Stimulated activated effector memory CD8-positive, alpha-beta T cell treated with anti-CD3 and anti-CD28 coated beads, Interleukin-12 subunit alpha, Interleukin-12 subunit beta, amount 100 ng/mL, for 72 hours (primary cell): ENCODE results near the gene USP9Y.

Experiments
- ATAC-seq: fragments of 150-1000 bp; cut with Tn5 transposase; 2 replicates; pipeline ENCODE4 v1.10.0; 2021
- DNase-seq, 2 donors: peaks; one replicate each; pipeline ENCODE4 v3.0.0; 2021 to 2022; ENCODE audit warnings: low spot score in 2 of 2
- H3K27ac Mint-ChIP-seq: one replicate; pipeline ENCODE4 v1.8.0; 2022; ENCODE audit warnings: mild to moderate bottlenecking, mixed read lengths
- H3K36me3 Mint-ChIP-seq: one replicate; pipeline ENCODE4 v1.8.0; 2022; ENCODE audit warnings: mild to moderate bottlenecking, mixed read lengths
- H3K4me1 Mint-ChIP-seq: one replicate; pipeline ENCODE4 v1.8.0; 2022; ENCODE audit warnings: mixed read lengths
- H3K4me3 Mint-ChIP-seq: one replicate; pipeline ENCODE4 v1.8.0; 2022; ENCODE audit warnings: mild to moderate bottlenecking, mixed read lengths
- H3K9me3 Mint-ChIP-seq: one replicate; pipeline ENCODE4 v1.8.0; 2022; ENCODE audit warnings: mixed read lengths

The USP9Y gene

GRCh38 chrY:12733625-12734024, 32.6 kb downstream of the USP9Y start:
- peaks cover 11% of the 10 kb centered on the region for H3K4me1 Mint-ChIP-seq
- no peak overlapping the region for H3K4me3 Mint-ChIP-seq
- DNase-seq, result peak; percentile 4 to 74
- peaks cover 71% of the 10 kb centered on the region for H3K36me3 Mint-ChIP-seq
- peak; percentile 100 for ATAC-seq
- H3K27ac Mint-ChIP-seq, result no peak overlapping the region
- no peaks in the 10 kb centered on the region for H3K9me3 Mint-ChIP-seq

GRCh38 chrY:12734051-12734450, 33.0 kb downstream of the USP9Y start:
- H3K4me1 Mint-ChIP-seq, result peaks cover 8% of the 10 kb centered on the region
- peaks cover 74% of the 10 kb centered on the region for H3K36me3 Mint-ChIP-seq
- no peak for ATAC-seq
- no peak overlapping the region for H3K4me3 Mint-ChIP-seq
- no peak for DNase-seq
- no peaks in the 10 kb centered on the region for H3K9me3 Mint-ChIP-seq
- no peak overlapping the region for H3K27ac Mint-ChIP-seq

GRCh38 chrY:12741414-12741813, 40.4 kb downstream of the USP9Y start:
- ATAC-seq, result no peak
- Mint-ChIP-seq H3K4me1 (no peaks in the 10 kb centered on the region), H3K36me3 (peaks cover 81% of the 10 kb centered on the region), H3K4me3 (no peak overlapping the region), H3K9me3 (no peaks in the 10 kb centered on the region), H3K27ac (peak overlapping the region; percentile 60)
- DNase-seq, result no peak

GRCh38 chrY:12742725-12743124, 41.7 kb downstream of the USP9Y start:
- Mint-ChIP-seq H3K36me3 (peaks cover 79% of the 10 kb centered on the region), H3K4me3 (no peak overlapping the region), H3K27ac (no peak overlapping the region), H3K4me1 (no peaks in the 10 kb centered on the region), H3K9me3 (no peaks in the 10 kb centered on the region)
- no peak for ATAC-seq
- DNase-seq, result no peak

- Mint-ChIP-seq H3K9me3 (no peaks in the 10 kb centered on the region), H3K4me3 (no peak overlapping the region), H3K36me3 (peaks cover 66% of the 10 kb centered on the region), H3K4me1 (no peaks in the 10 kb centered on the region), H3K27ac (no peak overlapping the region)
- ATAC-seq (no peak), DNase-seq (no peak)
Observed at GRCh38 chrY:12744091-12744490, 43.1 kb downstream of the USP9Y start.

- Mint-ChIP-seq H3K9me3 (no peaks in the 10 kb centered on the region), H3K4me1 (no peaks in the 10 kb centered on the region), H3K27ac (no peak overlapping the region), H3K36me3 (peaks cover 35% of the 10 kb centered on the region), H3K4me3 (no peak overlapping the region)
- ATAC-seq (peak; percentile 50), DNase-seq (no peak)
Observed at GRCh38 chrY:12749293-12749692, 48.3 kb downstream of the USP9Y start.

- no peak for ATAC-seq
- no peak overlapping the region for H3K4me3 Mint-ChIP-seq
- DNase-seq, result no peak
- peaks cover 46% of the 10 kb centered on the region for H3K36me3 Mint-ChIP-seq
- peaks cover 12% of the 10 kb centered on the region for H3K4me1 Mint-ChIP-seq
- no peaks in the 10 kb centered on the region for H3K9me3 Mint-ChIP-seq
- H3K27ac Mint-ChIP-seq, result no peak overlapping the region
Observed at GRCh38 chrY:12752856-12753255, 51.8 kb downstream of the USP9Y start.

- ATAC-seq (peak; percentile 42), DNase-seq (no peak)
- Mint-ChIP-seq H3K4me1 (peaks cover 12% of the 10 kb centered on the region), H3K9me3 (no peaks in the 10 kb centered on the region), H3K4me3 (no peak overlapping the region), H3K27ac (no peak overlapping the region), H3K36me3 (peaks cover 63% of the 10 kb centered on the region)
Observed at GRCh38 chrY:12756021-12756420, 55.0 kb downstream of the USP9Y start.

- Mint-ChIP-seq H3K27ac (no peak overlapping the region), H3K36me3 (peaks cover 33% of the 10 kb centered on the region), H3K9me3 (no peaks in the 10 kb centered on the region), H3K4me1 (no peaks in the 10 kb centered on the region), H3K4me3 (no peak overlapping the region)
- ATAC-seq, result no peak
- DNase-seq, result no peak
Observed at GRCh38 chrY:12765976-12766375, 64.9 kb downstream of the USP9Y start.

- DNase-seq, result no peak
- ATAC-seq, result no peak
- Mint-ChIP-seq H3K4me3 (no peak overlapping the region), H3K4me1 (peaks cover 5% of the 10 kb centered on the region), H3K36me3 (peaks cover 75% of the 10 kb centered on the region), H3K27ac (no peak overlapping the region), H3K9me3 (no peaks in the 10 kb centered on the region)
Observed at GRCh38 chrY:12784521-12784920, 83.5 kb downstream of the USP9Y start.

GRCh38 chrY:12793999-12794398, 93.0 kb downstream of the USP9Y start:
- peak; percentile 73 for ATAC-seq
- Mint-ChIP-seq H3K4me1 (peaks cover 6% of the 10 kb centered on the region), H3K36me3 (peaks cover 64% of the 10 kb centered on the region)

GRCh38 chrY:12808046-12808445, 107.0 kb downstream of the USP9Y start:
- Mint-ChIP-seq H3K4me3 (no peak overlapping the region), H3K36me3 (peaks cover 81% of the 10 kb centered on the region)

More at GRCh38 chrY:12793999-12794398, 93.0 kb downstream of the USP9Y start:
- DNase-seq, result no peak
- no peak overlapping the region for H3K27ac Mint-ChIP-seq
- H3K4me3 Mint-ChIP-seq, result no peak overlapping the region
- no peaks in the 10 kb centered on the region for H3K9me3 Mint-ChIP-seq

GRCh38 chrY:12809034-12809433, 108.0 kb downstream of the USP9Y start:
- Mint-ChIP-seq H3K27ac (peak overlapping the region; percentile 72), H3K4me3 (no peak overlapping the region), H3K9me3 (no peaks in the 10 kb centered on the region), H3K4me1 (no peaks in the 10 kb centered on the region), H3K36me3 (peaks cover 80% of the 10 kb centered on the region)
- ATAC-seq, result no peak
- no peak for DNase-seq

More at GRCh38 chrY:12808046-12808445, 107.0 kb downstream of the USP9Y start:
- DNase-seq (no peak), ATAC-seq (no peak)
- Mint-ChIP-seq H3K4me1 (no peaks in the 10 kb centered on the region), H3K9me3 (no peaks in the 10 kb centered on the region), H3K27ac (no peak overlapping the region)

- H3K27ac Mint-ChIP-seq, result no peak overlapping the region
- H3K4me3 Mint-ChIP-seq, result no peak overlapping the region
- no peaks in the 10 kb centered on the region for H3K9me3 Mint-ChIP-seq
- DNase-seq, result no peak
- H3K4me1 Mint-ChIP-seq, result no peaks in the 10 kb centered on the region
- ATAC-seq, result no peak
- H3K36me3 Mint-ChIP-seq, result peaks cover 62% of the 10 kb centered on the region
Observed at GRCh38 chrY:12823408-12823807, 122.4 kb downstream of the USP9Y start.

GRCh38 chrY:12826791-12827190, 125.8 kb downstream of the USP9Y start:
- Mint-ChIP-seq H3K27ac (no peak overlapping the region), H3K4me3 (no peak overlapping the region)

GRCh38 chrY:12833284-12833683, 132.3 kb downstream of the USP9Y start:
- no peaks in the 10 kb centered on the region for H3K4me1 Mint-ChIP-seq
- no peak overlapping the region for H3K4me3 Mint-ChIP-seq
- DNase-seq (no peak), ATAC-seq (peak; percentile 76)
- peaks cover 36% of the 10 kb centered on the region for H3K36me3 Mint-ChIP-seq
- H3K27ac Mint-ChIP-seq, result no peak overlapping the region
- no peaks in the 10 kb centered on the region for H3K9me3 Mint-ChIP-seq

More at GRCh38 chrY:12826791-12827190, 125.8 kb downstream of the USP9Y start:
- ATAC-seq (no peak), DNase-seq (no peak)
- Mint-ChIP-seq H3K9me3 (no peaks in the 10 kb centered on the region), H3K36me3 (peaks cover 47% of the 10 kb centered on the region), H3K4me1 (no peaks in the 10 kb centered on the region)

- DNase-seq (no peak), ATAC-seq (no peak)
- Mint-ChIP-seq H3K4me3 (no peak overlapping the region), H3K9me3 (no peaks in the 10 kb centered on the region), H3K27ac (no peak overlapping the region), H3K4me1 (no peaks in the 10 kb centered on the region), H3K36me3 (peaks cover 49% of the 10 kb centered on the region)
Observed at GRCh38 chrY:12837550-12837949, 136.5 kb downstream of the USP9Y start.
